ENCODE data around the gene USP31. TPM values are rescaled to one million over a fixed set of nuclear protein-coding genes. Genes with fewer than 3 reads are reported as not detected.

The USP31 gene
- total RNA-seq, 1 donor from 2014 or later, result 11.8 TPM

DNA sequence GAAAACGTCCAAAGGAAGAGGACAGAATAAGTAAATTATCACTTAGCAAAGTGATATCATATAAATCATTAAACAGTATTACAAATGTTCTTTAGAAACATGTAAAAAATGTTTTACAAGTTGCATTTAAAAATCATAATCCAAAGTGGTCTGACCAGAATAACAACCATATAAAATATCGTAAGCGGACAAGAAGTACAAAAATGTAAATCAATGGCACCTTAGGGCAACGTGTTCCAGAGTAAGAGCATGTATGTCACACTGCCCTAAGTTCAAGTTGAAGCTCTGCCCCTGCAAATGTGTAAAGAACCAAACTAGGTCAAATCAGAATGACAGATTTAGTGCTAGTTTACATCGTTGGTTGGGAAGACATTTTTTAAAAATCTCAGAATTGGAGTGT is 11.4 kb downstream of the USP31 start:
- H3K4me3 ChIP-seq (ENCODE audit: low read depth, low read length), result no peak overlapping the region
- DNase-seq (ENCODE audit: low read depth), result no peak
- no peak for TF ChIP-seq CTCF (conservative IDR thresholded peaks at IDR 0.05; ENCODE audit: low read depth, low read length)

DNA sequence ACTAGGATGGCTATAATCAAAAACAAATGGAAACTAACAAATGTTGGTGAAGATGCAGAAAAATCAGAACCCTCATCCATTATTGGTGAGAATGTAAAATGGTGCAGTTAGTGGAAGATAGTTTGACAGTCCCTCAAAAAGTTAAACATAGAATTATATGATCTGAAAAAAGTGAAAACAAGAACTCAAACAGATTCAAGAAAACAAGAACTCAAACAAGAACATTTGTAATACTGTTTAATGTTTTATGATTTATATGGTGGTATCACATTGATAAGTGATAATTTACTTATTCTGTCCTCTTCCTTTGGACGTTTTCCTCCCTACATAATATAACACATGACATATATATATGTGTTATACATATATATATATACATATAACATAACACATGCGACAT is 12.0 kb downstream of the USP31 start:
- no peak overlapping the region for H3K4me3 ChIP-seq (ENCODE audit: low read depth, low read length)
- no peak for TF ChIP-seq CTCF (conservative IDR thresholded peaks at IDR 0.05; ENCODE audit: low read depth, low read length)
- no peak for DNase-seq (ENCODE audit: low read depth)

GRCh38 chr16:23134274-23134673 is 15.0 kb downstream of the USP31 start:
- TF ChIP-seq CTCF (conservative IDR thresholded peaks at IDR 0.05; ENCODE audit: low read depth, low read length), result no peak
- no peak for DNase-seq (ENCODE audit: low read depth)
- no peak overlapping the region for H3K4me3 ChIP-seq (ENCODE audit: low read depth, low read length)

- TF ChIP-seq CTCF (conservative IDR thresholded peaks at IDR 0.05; ENCODE audit: low read depth, low read length), result no peak
- H3K4me3 ChIP-seq (ENCODE audit: low read depth, low read length), result no peak overlapping the region
- no peak for DNase-seq (ENCODE audit: low read depth)
Measured at GRCh38 chr16:23132775-23133463, 16.3 kb downstream of the USP31 start.

GRCh38 chr16:23131931-23132621 is 17.2 kb downstream of the USP31 start:
- no peak for DNase-seq (ENCODE audit: low read depth)
- H3K4me3 ChIP-seq (ENCODE audit: low read depth, low read length), result no peak overlapping the region
- TF ChIP-seq CTCF (conservative IDR thresholded peaks at IDR 0.05; ENCODE audit: low read depth, low read length), result no peak

DNA sequence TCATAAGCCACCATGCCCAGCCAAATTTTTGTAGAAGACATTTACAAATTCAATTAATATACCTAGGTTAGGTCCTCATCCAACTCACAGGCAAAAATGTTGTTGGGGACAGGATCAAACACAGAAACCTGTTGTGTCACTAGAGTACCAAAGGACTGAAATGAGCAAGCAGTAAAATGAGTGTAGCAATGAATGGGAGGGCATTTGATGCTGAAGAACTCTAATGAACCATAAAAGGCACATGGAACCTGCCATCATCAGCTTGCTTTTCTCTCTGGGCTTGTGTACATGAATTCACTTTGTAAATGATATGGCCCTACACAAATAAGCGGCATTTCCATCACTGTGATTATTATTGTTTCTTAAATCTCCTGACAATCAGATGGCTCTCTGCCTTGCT is 17.8 kb downstream of the USP31 start:
- DNase-seq (ENCODE audit: low read depth), result no peak
- TF ChIP-seq CTCF (conservative IDR thresholded peaks at IDR 0.05; ENCODE audit: low read depth, low read length), result no peak
- H3K4me3 ChIP-seq (ENCODE audit: low read depth, low read length), result no peak overlapping the region

- no peak for DNase-seq (ENCODE audit: low read depth)
- no peak for TF ChIP-seq CTCF (conservative IDR thresholded peaks at IDR 0.05; ENCODE audit: low read depth, low read length)
- H3K4me3 ChIP-seq (ENCODE audit: low read depth, low read length), result no peak overlapping the region
Measured at GRCh38 chr16:23131036-23131435, 18.2 kb downstream of the USP31 start.
